Osteocyte (in vitro differentiated cells): Measurements from ENCODE around the gene CHAD. TPM values are rescaled to one million over a fixed set of nuclear protein-coding genes. Genes with fewer than 3 reads are reported as not detected.

Experiments used
- DNase-seq: peaks from one replicate; pipeline ENCODE4 v3.0.0; 2021; ENCODE audit warnings: mixed read lengths; ENCODE audit not compliant: unreplicated experiment; ENCODE audit errors: extremely low spot score
- H3K27ac Mint-ChIP-seq: one replicate; pipeline ENCODE4 v1.8.0; 2021; ENCODE audit warnings: mild to moderate bottlenecking, mixed read lengths; ENCODE audit not compliant: unreplicated experiment
- H3K27me3 Mint-ChIP-seq: one replicate; pipeline ENCODE4 v1.8.0; 2021; ENCODE audit warnings: mixed read lengths; ENCODE audit not compliant: unreplicated experiment
- H3K36me3 Mint-ChIP-seq: one replicate; pipeline ENCODE4 v1.8.0; 2021; ENCODE audit warnings: mixed read lengths; ENCODE audit not compliant: unreplicated experiment
- H3K4me1 Mint-ChIP-seq: one replicate; pipeline ENCODE4 v1.8.0; 2021; ENCODE audit warnings: mixed read lengths; ENCODE audit not compliant: unreplicated experiment
- H3K4me3 Mint-ChIP-seq: one replicate; pipeline ENCODE4 v1.8.0; 2021; ENCODE audit warnings: mild to moderate bottlenecking, moderate library complexity, mixed read lengths; ENCODE audit not compliant: unreplicated experiment
- H3K9me3 Mint-ChIP-seq: one replicate; pipeline ENCODE4 v1.8.0; 2021; ENCODE audit warnings: mixed read lengths; ENCODE audit not compliant: unreplicated experiment
- CTCF ChIP-seq: fragments of 200-600 bp; sonication (generic); IDR thresholded peaks from 2 replicates; pipeline ENCODE4 v1.5.0; 2021; ENCODE audit warnings: antibody characterized with exemption, mild to moderate bottlenecking, moderate library complexity
- total RNA-seq: library from RNA; stranded (reverse); gene quantifications from 2 replicates; pipeline ENCODE4 v1.2.1, GENCODE V29; 2021

The CHAD gene
- total RNA-seq, 1 donor from 2014 or later = not detected

GRCh38 chr17:50492214-50492613 is 23.5 kb upstream of the CHAD start:
- H3K4me3 Mint-ChIP-seq = no peak overlapping the region
- no peak overlapping the region for H3K27ac Mint-ChIP-seq
- H3K27me3 Mint-ChIP-seq = no peaks in the 10 kb centered on the region
- H3K36me3 Mint-ChIP-seq = no peaks in the 10 kb centered on the region
- no peaks in the 10 kb centered on the region for H3K9me3 Mint-ChIP-seq
- no peak for TF ChIP-seq CTCF
- H3K4me1 Mint-ChIP-seq = peaks cover 2% of the 10 kb centered on the region
- no peak for DNase-seq

GRCh38 chr17:50491505-50491904 is 22.8 kb upstream of the CHAD start:
- no peaks in the 10 kb centered on the region for H3K36me3 Mint-ChIP-seq
- H3K9me3 Mint-ChIP-seq = no peaks in the 10 kb centered on the region
- peaks cover 2% of the 10 kb centered on the region for H3K4me1 Mint-ChIP-seq
- no peak overlapping the region for H3K27ac Mint-ChIP-seq
- no peak for DNase-seq
- H3K27me3 Mint-ChIP-seq = no peaks in the 10 kb centered on the region
- H3K4me3 Mint-ChIP-seq = no peak overlapping the region
- no peak for TF ChIP-seq CTCF

- Mint-ChIP-seq H3K27me3 (no peaks in the 10 kb centered on the region), H3K9me3 (no peaks in the 10 kb centered on the region), H3K4me3 (no peak overlapping the region), H3K27ac (no peak overlapping the region), H3K4me1 (no peaks in the 10 kb centered on the region), H3K36me3 (peaks cover 17% of the 10 kb centered on the region)
- TF ChIP-seq CTCF = no peak
- no peak for DNase-seq
Observed at GRCh38 chr17:50488880-50489279, 20.2 kb upstream of the CHAD start.

GRCh38 chr17:50487213-50488096 is 18.8 kb upstream of the CHAD start:
- H3K4me1 Mint-ChIP-seq = peaks cover 5% of the 10 kb centered on the region
- no peaks in the 10 kb centered on the region for H3K27me3 Mint-ChIP-seq
- no peak overlapping the region for H3K27ac Mint-ChIP-seq
- peaks cover 24% of the 10 kb centered on the region for H3K36me3 Mint-ChIP-seq
- no peak for DNase-seq
- no peak overlapping the region for H3K4me3 Mint-ChIP-seq
- H3K9me3 Mint-ChIP-seq = no peaks in the 10 kb centered on the region
- no peak for TF ChIP-seq CTCF

GRCh38 chr17:50484386-50485155 is 15.9 kb upstream of the CHAD start:
- Mint-ChIP-seq H3K36me3 (peaks cover 24% of the 10 kb centered on the region), H3K9me3 (no peaks in the 10 kb centered on the region), H3K27ac (no peak overlapping the region), H3K4me3 (no peak overlapping the region), H3K27me3 (no peaks in the 10 kb centered on the region), H3K4me1 (peaks cover 9% of the 10 kb centered on the region)
- TF ChIP-seq CTCF = no peak
- DNase-seq = no peak
